Psoas muscle (tissue), 8 donors: ENCODE measurements around the gene RABEPK. TPM values are rescaled to one million over a fixed set of nuclear protein-coding genes. Genes with fewer than 3 reads are reported as not detected.
A peak's percentile ranks its signal among the peaks of the same experiment; 100 is the strongest.

Source experiments
- ATAC-seq, 4 donors: fragments of 200-7000 bp; cut with Tn5 transposase; one replicate each; pipeline ENCODE4 v1.9.1; 2020; ENCODE audit warnings: moderate library complexity in 3 of 4, mild to moderate bottlenecking in 2 of 4
- DNase-seq, 2 donors: peaks; one replicate each; pipeline ENCODE4 v3.0.0-alpha.2; 2020
- H3K27ac ChIP-seq: fragments of 200-600 bp; one replicate; pipeline ENCODE4 v1.8.0; 2022
- H3K27me3 ChIP-seq, 3 donors: fragments of 200-600 bp in 1 of 3; one replicate each; pipeline versions ENCODE4 v1.6.1 to v1.8.0; 2013 to 2022; ENCODE audit warnings: low read length in 2 of 3, mild to moderate bottlenecking in 2 of 3, moderate library complexity in 1 of 3; ENCODE audit not compliant: insufficient read depth in 3 of 3
- H3K36me3 ChIP-seq, 2 donors: fragments of 200-600 bp in 1 of 2; one replicate each; pipeline versions ENCODE4 v1.6.1 to v1.8.0; 2013 to 2022; ENCODE audit warnings: low read depth in 1 of 2, mild to moderate bottlenecking in 1 of 2, moderate library complexity in 1 of 2; ENCODE audit not compliant: insufficient read depth in 1 of 2
- H3K4me1 ChIP-seq: fragments of 200-600 bp; one replicate; pipeline ENCODE4 v1.8.0; 2022
- H3K4me3 ChIP-seq: fragments of 200-600 bp; one replicate; pipeline ENCODE4 v1.8.0; 2022; ENCODE audit warnings: mild to moderate bottlenecking
- H3K9me3 ChIP-seq: fragments of 200-600 bp; one replicate; pipeline ENCODE4 v1.8.0; 2022
- CTCF ChIP-seq: fragments of 200-600 bp; IDR thresholded peaks from one replicate; pipeline ENCODE4 v1.8.0; 2022; ENCODE audit warnings: antibody characterized with exemption
- WGBS, 3 donors: extraction: QIAGEN DNeasy Blood & Tissue Kit; methylation state at CpG; one replicate each; pipeline versions ENCODE4 v1.1.6 to v1.1.7; 2013; 5-methylcytosine and 5-hydroxymethylcytosine counted together
- intact Hi-C, 2 donors: fragments of 100-400 bp; cut with DNase I; formaldehyde crosslinking; loops; one replicate each; pipeline versions ENCODE4 v1.11.0 to v1.14.2; 2022
- polyA plus RNA-seq, 3 donors: library from polyadenylated mRNA; stranded (reverse); fragments of 200-250 nt; gene quantifications; one replicate each; pipeline ENCODE4 v1.2.3, GENCODE V29; 2013
- total RNA-seq, 4 donors: library from RNA; stranded (reverse); fragmentation: NEBNext Ultra II Directional in 2 of 4; extraction: Animal tissue kit (Norgen Biotek cat#: 25700) in 2 of 4; gene quantifications; one replicate each; pipeline versions ENCODE4 v1.2.1 to v1.2.4, GENCODE V29; 2021 to 2023
- donor health status: healthy with polysubstance abuse.
- donor health status: DM: no; HTN: no; CAD: no; lungs with moderate emphysema.
- donor health status: Bipolar disorder and iron deficiency.
- donor health status: healthy.
- donor health status: DM: yes; HTN: yes; CAD: no.
- donor health status: DM: no; HTN: no; CAD: no.
- donor health status: DM: no; HTN: no; CAD: no.
- donor health status: DM: yes; HTN: yes; CAD: no.

The RABEPK gene
- total and polyA plus RNA-seq, 7 donors, result 8.8 to 34.5 (median 12.5) TPM

GRCh38 chr9:125255781-125256391 lies 55.5 kb downstream of the RABEPK start:
- Histone ChIP-seq H3K27me3 (no peaks in the 10 kb centered on the region), H3K4me1 (no peaks in the 10 kb centered on the region), H3K36me3 (no peaks in the 10 kb centered on the region), H3K27ac (no peak overlapping the region), H3K9me3 (no peaks in the 10 kb centered on the region), H3K4me3 (no peak overlapping the region)
- peak; percentile 38 for TF ChIP-seq CTCF
- 10 to 21% (median 17%) methylated on average over 2 of the region's 2 CpGs for WGBS, 3 donors
- intact Hi-C loops, result loop anchor here (2.0 to 5.0 kb wide), 2 partner anchors 116 to 119 kb away; no protein-coding TSS in a partner anchor
- ATAC-seq (peak in 3 of 4 donors; percentile 64 to 80 (median 68)), DNase-seq (no peak)

DNA sequence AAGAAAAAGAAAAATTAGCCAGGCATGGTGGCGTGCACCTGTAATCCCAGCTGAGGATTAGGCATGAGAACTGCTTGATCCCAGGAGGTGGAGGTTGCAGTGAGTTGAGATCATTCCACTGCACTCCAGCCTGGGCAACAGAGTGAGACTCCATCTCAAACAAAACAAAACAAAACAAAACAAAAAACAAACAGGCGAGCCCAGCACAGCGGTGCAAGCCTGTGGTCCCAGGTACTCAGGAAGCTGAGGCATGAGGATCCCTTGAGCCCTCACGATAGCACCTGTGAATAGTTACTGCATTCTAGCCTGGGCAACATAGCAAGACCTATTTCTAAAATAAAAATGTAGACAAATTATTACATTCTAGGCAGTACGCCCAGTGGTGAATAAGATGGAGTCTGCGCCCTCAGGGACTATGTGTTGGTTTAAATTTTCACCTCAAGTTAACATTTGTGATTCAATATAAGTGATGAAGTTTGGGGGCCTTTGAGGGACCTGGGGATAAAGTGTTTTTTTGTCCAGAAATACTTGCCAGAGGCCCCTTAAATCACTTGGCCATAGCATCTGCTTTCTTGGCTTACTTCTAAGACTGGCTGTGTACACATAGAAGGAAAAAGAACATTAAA lies 57.9 kb downstream of the RABEPK start:
- no peaks in the 10 kb centered on the region for H3K36me3 ChIP-seq
- no peak overlapping the region for H3K4me3 ChIP-seq
- no peak for ATAC-seq
- intact Hi-C loops, result loop anchor here (2.0 to 5.0 kb wide), 2 partner anchors 15 to 114 kb away; no protein-coding TSS in a partner anchor
- no peaks in the 10 kb centered on the region for H3K27me3 ChIP-seq
- WGBS, 3 donors, result 89% methylated on average over 6 of the region's 6 CpGs
- no peak overlapping the region for H3K27ac ChIP-seq
- no peak for DNase-seq
- no peak for TF ChIP-seq CTCF
- peaks cover 9% of the 10 kb centered on the region for H3K4me1 ChIP-seq
- H3K9me3 ChIP-seq, result no peaks in the 10 kb centered on the region

GRCh38 chr9:125258832-125259534 lies 58.6 kb downstream of the RABEPK start:
- Histone ChIP-seq H3K27ac (no peak overlapping the region), H3K27me3 (no peaks in the 10 kb centered on the region), H3K36me3 (peaks cover 0 to 6% of the 10 kb centered on the region in 2 donors), H3K9me3 (no peaks in the 10 kb centered on the region), H3K4me3 (no peak overlapping the region), H3K4me1 (peaks cover 16% of the 10 kb centered on the region)
- intact Hi-C loops, result loop anchor here (2.0 to 5.0 kb wide), 2 partner anchors 16 to 113 kb away; no protein-coding TSS in a partner anchor
- no peak for ATAC-seq
- 67 to 78% (median 68%) methylated on average over 2 of the region's 2 CpGs for WGBS, 3 donors
- DNase-seq, result no peak
- no peak for TF ChIP-seq CTCF

GRCh38 chr9:125260561-125260960 lies 60.2 kb downstream of the RABEPK start:
- peak overlapping the region; percentile 99 for H3K4me3 ChIP-seq
- DNase-seq (no peak), ATAC-seq (no peak)
- peaks cover 25% of the 10 kb centered on the region for H3K4me1 ChIP-seq
- H3K9me3 ChIP-seq, result no peaks in the 10 kb centered on the region
- H3K36me3 ChIP-seq, result peaks cover 0 to 21% of the 10 kb centered on the region in 2 donors
- no peaks in the 10 kb centered on the region for H3K27me3 ChIP-seq
- peak overlapping the region; percentile 95 for H3K27ac ChIP-seq
- TF ChIP-seq CTCF, result no peak
- intact Hi-C loops, result no loop called here
